Endothelial cell of umbilical vein (primary cell): ENCODE results near the gene IFI27. TPM values are rescaled to one million over a fixed set of nuclear protein-coding genes. Genes with fewer than 3 reads are reported as not detected.

Experiments
- BruUV-seq: library from RNA; stranded (reverse); fragments of 400-500 nt; replicated peaks from 2 replicates; lab custom pipeline; 2021; lab: Mats Ljungman, UMichigan
- CTCF ChIA-PET: fragments of 300-600, 350-600 bp; sonication (Branson Sonifier 250); formaldehyde crosslinking; loops from one replicate; lab custom pipeline; 2021; ENCODE audit warnings: antibody characterized with exemption, inconsistent platforms; lab: Charles Lee
- POLR2A ChIA-PET: fragments of 300-600, 350-600 bp; sonication (Branson Sonifier 250); formaldehyde crosslinking; loops from one replicate; lab custom pipeline; 2021; ENCODE audit warnings: antibody characterized with exemption, inconsistent platforms; lab: Charles Lee
- DNase-seq: peaks from one replicate; pipeline ENCODE4 v3.0.0-alpha.2; 2011; ENCODE audit warnings: low read depth, low spot score
- FAIRE-seq: peaks from 2 replicates; lab custom pipeline; 2011; peaks lifted over from hg19 to GRCh38; lab: Jason Lieb, UNC
- H2AFZ ChIP-seq: 2 replicates; pipeline ENCODE4 v1.6.0; 2012; ENCODE audit warnings: low read depth, low read length, control low read depth, inconsistent platforms
- H3K27ac ChIP-seq: 2 replicates; pipeline ENCODE4 v1.5.1; 2011; ENCODE audit warnings: low read depth, mild to moderate bottlenecking, control low read depth, low read length, moderate library complexity; ENCODE audit not compliant: insufficient read depth
- H3K27me3 ChIP-seq, 2 experiments: 2 replicates each; pipeline versions ENCODE4 v1.6.0 to v1.6.1; 2011; ENCODE audit warnings: low read length in 2 of 2, mixed read lengths in 1 of 2; ENCODE audit not compliant: control insufficient read depth in 2 of 2, insufficient read depth in 2 of 2
- H3K36me3 ChIP-seq, 2 experiments: 2 replicates in 1 of 2; 3 replicates in 1 of 2; pipeline ENCODE4 v1.5.1; 2011; ENCODE audit warnings: low read length in 2 of 2, mild to moderate bottlenecking in 1 of 2, moderate library complexity in 1 of 2; ENCODE audit not compliant: control insufficient read depth in 2 of 2, insufficient read depth in 2 of 2; ENCODE audit errors: extremely low read depth in 1 of 2
- H3K4me1 ChIP-seq: 3 replicates; pipeline ENCODE4 v1.5.1; 2011; ENCODE audit warnings: mild to moderate bottlenecking, low read length; ENCODE audit not compliant: control insufficient read depth, insufficient read depth; ENCODE audit errors: extremely low read depth
- H3K4me2 ChIP-seq: 2 replicates; pipeline ENCODE4 v1.6.1; 2011; ENCODE audit warnings: low read length, control low read depth, mixed read lengths; ENCODE audit not compliant: insufficient read depth
- H3K4me3 ChIP-seq, 3 experiments: fragments of 200-600 bp in 1 of 3; sonication (generic), shearing (Covaris generic) in 1 of 3; replicated peaks in 1 of 3; 2 replicates each; pipeline ENCODE4 v1.5.1; 2011 to 2016; ENCODE audit warnings: control low read depth in 3 of 3, low read length in 3 of 3, mild to moderate bottlenecking in 2 of 3, inconsistent platforms in 1 of 3, low read depth in 1 of 3, moderate library complexity in 1 of 3; ENCODE audit not compliant: insufficient read depth in 1 of 3
- H3K79me2 ChIP-seq: 2 replicates; pipeline ENCODE4 v1.6.0; 2012; ENCODE audit warnings: low read length, inconsistent platforms; ENCODE audit not compliant: control insufficient read depth, insufficient read depth
- H3K9ac ChIP-seq: replicated peaks from 2 replicates; pipeline ENCODE3; 2011; ENCODE audit warnings: low read length, control low read depth; ENCODE audit not compliant: insufficient read depth; ENCODE audit errors: extremely low read depth
- H3K9me1 ChIP-seq: replicated peaks from 3 replicates; pipeline ENCODE4 v1.6.0; 2011; ENCODE audit warnings: mild to moderate bottlenecking, low read length; ENCODE audit not compliant: control insufficient read depth, insufficient read depth; ENCODE audit errors: extremely low read depth
- H3K9me3 ChIP-seq: replicated peaks from 2 replicates; pipeline ENCODE4 v1.5.1; 2012; ENCODE audit warnings: low read length, inconsistent platforms; ENCODE audit not compliant: control insufficient read depth, insufficient read depth
- H4K20me1 ChIP-seq: replicated peaks from 2 replicates; pipeline ENCODE3; 2011; ENCODE audit warnings: mild to moderate bottlenecking, low read length; ENCODE audit not compliant: control insufficient read depth, insufficient read depth; ENCODE audit errors: extremely low read depth
- EZH2 ChIP-seq: IDR thresholded peaks from 2 replicates; pipeline ENCODE4 v1.6.1; 2012; ENCODE audit warnings: borderline replicate concordance, low read depth, mild to moderate bottlenecking, moderate library complexity, low read length, inconsistent platforms; ENCODE audit not compliant: severe bottlenecking
- FOS ChIP-seq: IDR thresholded peaks from 2 replicates; pipeline ENCODE4 v1.6.1; 2011; ENCODE audit warnings: mild to moderate bottlenecking, low read length, moderate library complexity, borderline replicate concordance; ENCODE audit not compliant: insufficient read depth
- GATA2 ChIP-seq: IDR thresholded peaks from 2 replicates; pipeline ENCODE4 v1.7.0; 2011; ENCODE audit warnings: low read depth, mild to moderate bottlenecking, moderate library complexity, mixed read lengths, low read length; ENCODE audit not compliant: insufficient read length, insufficient read depth
- JUN ChIP-seq: IDR thresholded peaks from 2 replicates; pipeline ENCODE4 v1.6.1; 2011; ENCODE audit warnings: borderline replicate concordance, low read depth; ENCODE audit not compliant: insufficient read length, insufficient read depth
- MYC ChIP-seq: IDR thresholded peaks from one replicate; pipeline ENCODE4 v1.6.1; 2011; ENCODE audit warnings: mild to moderate bottlenecking, low read depth, low read length
- POLR2A ChIP-seq: IDR thresholded peaks from 2 replicates; pipeline ENCODE4 v1.6.1; 2012; ENCODE audit warnings: low read depth, mild to moderate bottlenecking, control low read depth, low read length
- POLR2AphosphoS5 ChIP-seq: IDR thresholded peaks from 2 replicates; pipeline ENCODE4 v1.6.1; 2012; ENCODE audit warnings: low read depth, mild to moderate bottlenecking, control low read depth, low read length, moderate library complexity; ENCODE audit not compliant: insufficient read depth
- dilution Hi-C: fragments of 300-500 bp; cut with MboI; formaldehyde crosslinking; loops from one replicate; pipeline ENCODE4 v1.15.0; 2019; ENCODE audit warnings: low sequenced_read_pairs; ENCODE audit not compliant: extremely low pct_ligation_motif_present
- intact Hi-C: fragments of 100-400 bp; cut with micrococcal nuclease; formaldehyde crosslinking; loops from one replicate; pipeline ENCODE4 v1.10.0; 2022
- polyA plus RNA-seq, 4 experiments: library from polyadenylated mRNA; depleted of rRNA in 3 of 4; stranded (reverse) in 3 of 4; unstranded in 1 of 4; fragments of >200 nt; gene quantifications; 2 replicates each; pipeline versions ENCODE4 v1.2.1 to v1.2.3, GENCODE V29; 2011 to 2012; ENCODE audit warnings: missing spikeins in 1 of 4
- total RNA-seq: library from RNA; stranded (reverse); gene quantifications from 2 replicates; pipeline ENCODE4 v1.2.3, GENCODE V29; 2021
- TF ChIP-seq, protein P1 (sequence below), 2 donors: IDR thresholded peaks; 1 replicate in 1 of 2; 2 replicates in 1 of 2; pipeline ENCODE4 v1.5.1; 2011; ENCODE audit warnings: low read length in 2 of 2, mild to moderate bottlenecking in 2 of 2, moderate library complexity in 2 of 2, control low read depth in 1 of 2, inconsistent platforms in 1 of 2, low read depth in 1 of 2; ENCODE audit not compliant: insufficient read depth in 1 of 2; ENCODE audit errors: extremely low read depth in 1 of 2
- TF ChIP-seq, protein P2 (sequence below): IDR thresholded peaks from 2 replicates; pipeline ENCODE4 v1.6.1; 2011; ENCODE audit not compliant: insufficient read depth, insufficient read length

The IFI27 gene
- total and polyA plus RNA-seq, 2 donors (not counting 3 experiments of a cell fraction or from before 2014, with no cell fraction given), result 126 to 1,265 TPM

GRCh38 chr14:94126419-94126677 is 15.8 kb downstream of the IFI27 start:
- DNase-seq, result no peak
- Histone ChIP-seq H3K9ac (no peak overlapping the region), H3K27ac (no peak overlapping the region), H3K9me3 (no peaks in the 10 kb centered on the region), H3K4me3 (no peak overlapping the region), H3K4me1 (peaks cover 9% of the 10 kb centered on the region), H3K4me2 (no peak overlapping the region), H3K27me3 (no peaks in the 10 kb centered on the region), H3K36me3 (no peaks in the 10 kb centered on the region), H2AFZ (no peak overlapping the region), H3K79me2 (no peaks in the 10 kb centered on the region), H4K20me1 (no peaks in the 10 kb centered on the region), H3K9me1 (no peaks in the 10 kb centered on the region)
- no peak for FAIRE-seq
- no peak for TF ChIP-seq JUN
- TF ChIP-seq FOS, result no peak
- TF ChIP-seq POLR2A, result no peak
- TF ChIP-seq MYC, result no peak
- TF ChIP-seq GATA2, result no peak
- TF ChIP-seq EZH2, result no peak
- TF ChIP-seq, protein P1, sequence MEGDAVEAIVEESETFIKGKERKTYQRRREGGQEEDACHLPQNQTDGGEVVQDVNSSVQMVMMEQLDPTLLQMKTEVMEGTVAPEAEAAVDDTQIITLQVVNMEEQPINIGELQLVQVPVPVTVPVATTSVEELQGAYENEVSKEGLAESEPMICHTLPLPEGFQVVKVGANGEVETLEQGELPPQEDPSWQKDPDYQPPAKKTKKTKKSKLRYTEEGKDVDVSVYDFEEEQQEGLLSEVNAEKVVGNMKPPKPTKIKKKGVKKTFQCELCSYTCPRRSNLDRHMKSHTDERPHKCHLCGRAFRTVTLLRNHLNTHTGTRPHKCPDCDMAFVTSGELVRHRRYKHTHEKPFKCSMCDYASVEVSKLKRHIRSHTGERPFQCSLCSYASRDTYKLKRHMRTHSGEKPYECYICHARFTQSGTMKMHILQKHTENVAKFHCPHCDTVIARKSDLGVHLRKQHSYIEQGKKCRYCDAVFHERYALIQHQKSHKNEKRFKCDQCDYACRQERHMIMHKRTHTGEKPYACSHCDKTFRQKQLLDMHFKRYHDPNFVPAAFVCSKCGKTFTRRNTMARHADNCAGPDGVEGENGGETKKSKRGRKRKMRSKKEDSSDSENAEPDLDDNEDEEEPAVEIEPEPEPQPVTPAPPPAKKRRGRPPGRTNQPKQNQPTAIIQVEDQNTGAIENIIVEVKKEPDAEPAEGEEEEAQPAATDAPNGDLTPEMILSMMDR (IDR thresholded peaks at IDR 0.05; ENCODE audit: extremely low read depth in 1 of 2, insufficient read depth in 1 of 2, low read depth in 1 of 2, low read length in 2 of 2), result no peak
- TF ChIP-seq, protein P2, sequence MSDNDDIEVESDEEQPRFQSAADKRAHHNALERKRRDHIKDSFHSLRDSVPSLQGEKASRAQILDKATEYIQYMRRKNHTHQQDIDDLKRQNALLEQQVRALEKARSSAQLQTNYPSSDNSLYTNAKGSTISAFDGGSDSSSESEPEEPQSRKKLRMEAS, result no peak
- TF ChIP-seq POLR2AphosphoS5, result no peak
- ChIA-PET CTCF (interaction anchor here (0.6 to 1.7 kb wide), 3 partner anchors 16 to 75 kb away, joined by 3 read pairs; no protein-coding TSS in a partner anchor), POLR2A (no interaction called here)
- intact Hi-C loops (no loop called here), dilution Hi-C loops (no loop called here)
- no TSS peak for BruUV-seq
